Inflammatory macrophage treated with lipopolysaccharide for 4 hours (primary cell): ENCODE measurements around the gene MARCHF6.
"Not testable (repeated sequence)": the region's sequence is repeated elsewhere in the genome, so short reads cannot be mapped to it uniquely, and the experiment has no call there.

Experiments used
- DNase-seq: peaks from one replicate; pipeline ENCODE4 v3.0.0-alpha.2; 2020

Gene MARCHF6

GRCh38 chr5:10377081-10377480 lies 23.6 kb downstream of the MARCHF6 start:
- DNase-seq, result no peak

GRCh38 chr5:10381803-10382202 lies 28.3 kb downstream of the MARCHF6 start:
- peak; percentile 38 for DNase-seq

- no peak for DNase-seq
Observed at GRCh38 chr5:10384483-10384882, 31.0 kb downstream of the MARCHF6 start.

- no peak for DNase-seq
Observed at GRCh38 chr5:10387690-10388089, 34.2 kb downstream of the MARCHF6 start.

- no peak for DNase-seq
Observed at GRCh38 chr5:10391130-10391529, 37.6 kb downstream of the MARCHF6 start.

GRCh38 chr5:10392567-10393328 lies 39.3 kb downstream of the MARCHF6 start:
- not testable (repeated sequence) for DNase-seq

- DNase-seq, result no peak
Observed at GRCh38 chr5:10393491-10393890, 40.0 kb downstream of the MARCHF6 start.

- no peak for DNase-seq
Observed at GRCh38 chr5:10396552-10396951, 43.1 kb downstream of the MARCHF6 start.

- DNase-seq, result no peak
Observed at GRCh38 chr5:10399839-10400238, 46.3 kb downstream of the MARCHF6 start.

GRCh38 chr5:10400411-10400810 lies 46.9 kb downstream of the MARCHF6 start:
- DNase-seq, result no peak

- peak; percentile 70 for DNase-seq
Observed at GRCh38 chr5:10400831-10401230, 47.3 kb downstream of the MARCHF6 start.

- DNase-seq, result peak; percentile 22
Observed at GRCh38 chr5:10401498-10401897, 48.0 kb downstream of the MARCHF6 start.
